HepG2 (cell line): Measurements from ENCODE around the gene LYRM9. TPM values are rescaled to one million over a fixed set of nuclear protein-coding genes. Genes with fewer than 3 reads are reported as not detected.

Source experiments
- ATAC-seq: fragments of 200-7000 bp; cut with Tn5 transposase; 3 replicates; pipeline ENCODE4 v1.9.1; 2020; ENCODE audit warnings: mild to moderate bottlenecking, moderate library complexity
- BruUV-seq: library from RNA; stranded (reverse); fragments of 400-500 nt; replicated peaks from 2 replicates; lab custom pipeline; 2021; lab: Mats Ljungman, UMichigan
- CTCF ChIA-PET: fragments of 300-600 bp; formaldehyde crosslinking; extraction: SDS; loops from one replicate; lab custom pipeline; 2021; ENCODE audit warnings: low total read pairs, inconsistent platforms, low intra/inter-chr PET ratio; lab: Yijun Ruan, JAX
- POLR2A ChIA-PET: fragments of 350-600 bp; sonication (Branson Sonifier 250); formaldehyde crosslinking; loops from one replicate; lab custom pipeline; 2020; ENCODE audit warnings: antibody characterized with exemption, inconsistent platforms; lab: Yijun Ruan, JAX
- DNase-seq: peaks from one replicate; pipeline ENCODE4 v3.0.0-alpha.2; 2015; ENCODE audit warnings: low spot score
- FAIRE-seq: peaks from 3 replicates; lab custom pipeline; 2011; peaks lifted over from hg19 to GRCh38; lab: Jason Lieb, UNC
- H2AFZ ChIP-seq: one replicate; pipeline ENCODE4 v1.6.1; 2011; ENCODE audit warnings: low read length, inconsistent platforms
- H3K27ac ChIP-seq: fragments of 300-600 bp; 3 replicates; pipeline ENCODE4 v1.8.0; 2011; ENCODE audit warnings: mixed run types, mild to moderate bottlenecking, mixed read lengths, low read length, inconsistent platforms; ENCODE audit not compliant: insufficient read depth; ENCODE audit errors: extremely low read length
- H3K27me3 ChIP-seq, 2 experiments: fragments of 200-600 bp in 1 of 2; 2 replicates in 1 of 2; 3 replicates in 1 of 2; pipeline versions ENCODE4 v1.6.0 to v1.8.0; 2011; ENCODE audit warnings: low read length in 2 of 2, mild to moderate bottlenecking in 2 of 2, moderate library complexity in 2 of 2, inconsistent platforms in 1 of 2; ENCODE audit not compliant: insufficient read depth in 2 of 2, control insufficient read depth in 1 of 2
- H3K36me3 ChIP-seq, 2 experiments: fragments of 200-600 bp in 1 of 2; replicated peaks in 1 of 2; 2 replicates in 1 of 2; 3 replicates in 1 of 2; pipeline versions ENCODE4 v1.5.1 to v1.8.0; 2011; ENCODE audit warnings: low read length in 2 of 2, inconsistent platforms in 1 of 2; ENCODE audit not compliant: insufficient read depth in 2 of 2, control insufficient read depth in 1 of 2
- H3K4me1 ChIP-seq: 2 replicates; pipeline ENCODE4 v1.5.1; 2012; ENCODE audit warnings: low read length, inconsistent platforms; ENCODE audit not compliant: insufficient read depth
- H3K4me2 ChIP-seq: 2 replicates; pipeline ENCODE4 v1.6.0; 2011; ENCODE audit warnings: low read depth, low read length, inconsistent platforms
- H3K4me3 ChIP-seq, 3 experiments: fragments of 200-600 bp in 1 of 3; sonication (generic), shearing (Covaris generic) in 1 of 3; replicated peaks in 1 of 3; 2 replicates each; pipeline ENCODE4 v1.5.1; 2011 to 2016; ENCODE audit warnings: low read length in 3 of 3, inconsistent platforms in 2 of 3, low read depth in 2 of 3, mild to moderate bottlenecking in 2 of 3, control low read depth in 1 of 3, mixed read lengths in 1 of 3; ENCODE audit not compliant: insufficient read depth in 1 of 3
- H3K79me2 ChIP-seq: one replicate; pipeline ENCODE4 v1.6.1; 2011; ENCODE audit warnings: low read length, inconsistent platforms; ENCODE audit not compliant: insufficient read depth
- H3K9ac ChIP-seq: 2 replicates; pipeline ENCODE4 v1.6.0; 2011; ENCODE audit warnings: mild to moderate bottlenecking, low read depth, low read length, inconsistent platforms; ENCODE audit not compliant: insufficient read depth
- H3K9me3 ChIP-seq: 2 replicates; pipeline ENCODE4 v1.5.1; 2012; ENCODE audit warnings: mild to moderate bottlenecking, low read length
- H4K20me1 ChIP-seq: 2 replicates; pipeline ENCODE4 v1.6.0; 2011; ENCODE audit warnings: inconsistent platforms, mild to moderate bottlenecking, low read length, moderate library complexity; ENCODE audit not compliant: insufficient read depth
- EEA1 ChIP-seq: sonication (generic); formaldehyde crosslinking; IDR thresholded peaks from 2 replicates; pipeline ENCODE4 v1.5.1; 2020; ENCODE audit warnings: mild to moderate bottlenecking, missing genetic modification reagents, borderline replicate concordance
- EED ChIP-seq: sonication (generic); formaldehyde crosslinking; IDR thresholded peaks from 2 replicates; pipeline ENCODE4 v1.5.0; 2020; ENCODE audit warnings: mild to moderate bottlenecking, missing genetic modification reagents
- ELF3 ChIP-seq: IDR thresholded peaks from 2 replicates; pipeline ENCODE4 v1.6.1; 2016; ENCODE audit warnings: missing genetic modification reagents, missing compliant biosample characterization
- FOXK1 ChIP-seq: sonication (generic); formaldehyde crosslinking; IDR thresholded peaks from 2 replicates; pipeline ENCODE4 v1.4.0; 2020; ENCODE audit warnings: low read depth, missing genetic modification reagents, borderline replicate concordance
- FOXK2 ChIP-seq: fragments of 450-650 bp; IDR thresholded peaks from 2 replicates; pipeline ENCODE4 v1.6.1; 2016
- FOXP1 ChIP-seq, 2 experiments: fragments of 450-650 bp in 1 of 2; IDR thresholded peaks; 2 replicates each; pipeline ENCODE4 v1.6.1; 2017 to 2018; ENCODE audit warnings: antibody characterized with exemption in 1 of 2
- GATAD1 ChIP-seq: IDR thresholded peaks from 2 replicates; pipeline ENCODE4 v1.6.1; 2016; ENCODE audit warnings: missing genetic modification reagents, missing compliant biosample characterization
- HMG20A ChIP-seq: IDR thresholded peaks from 2 replicates; pipeline ENCODE4 v1.6.1; 2016; ENCODE audit warnings: borderline replicate concordance
- POGZ ChIP-seq: sonication (generic); formaldehyde crosslinking; IDR thresholded peaks from 2 replicates; pipeline ENCODE4 v1.4.0; 2020; ENCODE audit warnings: mild to moderate bottlenecking, missing genetic modification reagents
- PPARG ChIP-seq: conservative IDR thresholded peaks from 2 replicates; pipeline ENCODE4 v1.6.1; 2016; ENCODE audit warnings: missing biosample characterization, missing genetic modification reagents
- RBM39 ChIP-seq: fragments of 200-400 bp; formaldehyde crosslinking; IDR thresholded peaks from one replicate; pipeline ENCODE4 v1.6.1; 2018; ENCODE audit warnings: antibody characterized with exemption, mild to moderate bottlenecking, low read depth, low read length; ENCODE audit not compliant: poor library complexity, severe bottlenecking
- SOX5 ChIP-seq: IDR thresholded peaks from 2 replicates; pipeline ENCODE4 v1.6.1; 2016; ENCODE audit warnings: borderline replicate concordance
- TCF7 ChIP-seq: sonication (generic); IDR thresholded peaks from 2 replicates; pipeline ENCODE4 v1.6.1; 2016; ENCODE audit warnings: antibody characterized with exemption, low read depth
- THAP11 ChIP-seq: IDR thresholded peaks from 2 replicates; pipeline ENCODE4 v1.6.1; 2016; ENCODE audit warnings: missing biosample characterization, missing genetic modification reagents
- ZBTB38 ChIP-seq: sonication (generic); formaldehyde crosslinking; IDR thresholded peaks from 2 replicates; pipeline ENCODE4 v1.5.1; 2020; ENCODE audit warnings: mild to moderate bottlenecking, missing genetic modification reagents
- ZMYM4 ChIP-seq: sonication (generic); formaldehyde crosslinking; IDR thresholded peaks from 2 replicates; pipeline ENCODE4 v1.8.1; 2023; ENCODE audit warnings: mild to moderate bottlenecking, missing genetic modification reagents
- ZNF329 ChIP-seq: sonication (generic); formaldehyde crosslinking; IDR thresholded peaks from 2 replicates; pipeline ENCODE4 v1.9.0; 2021; ENCODE audit warnings: low read depth, mild to moderate bottlenecking, missing genetic modification reagents
- ZNF468 ChIP-seq: sonication (generic); formaldehyde crosslinking; IDR thresholded peaks from 2 replicates; pipeline ENCODE4 v1.8.0; 2022; ENCODE audit warnings: mild to moderate bottlenecking, moderate library complexity, missing genetic modification reagents
- ZNF549 ChIP-seq: sonication (generic); formaldehyde crosslinking; IDR thresholded peaks from 2 replicates; pipeline ENCODE4 v1.5.0; 2020; ENCODE audit warnings: missing genetic modification reagents
- WGBS: methylation state at CpG from one replicate; pipeline ENCODE4 v1.1.6; 2017; ENCODE audit warnings: low lambda C conversion rate; 5-methylcytosine and 5-hydroxymethylcytosine counted together
- in situ Hi-C: cut with HindIII; loops from 2 replicates; pipeline ENCODE4 v1.10.0; 2017; ENCODE audit warnings: low pct_unique_long_range_greater_than_20kb; ENCODE audit not compliant: extremely low pct_ligation_motif_present
- intact Hi-C: fragments of 100-400 bp; cut with micrococcal nuclease; formaldehyde crosslinking; loops from one replicate; pipeline ENCODE4 v1.10.0; 2022; ENCODE audit not compliant: unreplicated experiment
- polyA plus RNA-seq, 8 experiments: library from polyadenylated mRNA; depleted of rRNA in 3 of 8; stranded (reverse) in 7 of 8; unstranded in 1 of 8; fragments of >200 nt; fragmentation: Illumina TruSeq in 4 of 8; extraction: Trizol in 4 of 8; gene quantifications; 2 replicates each; pipeline versions ENCODE4 v1.2.1 to v1.2.3, GENCODE V29; 2011 to 2016; ENCODE audit warnings: low read depth in 4 of 8, missing spikeins in 1 of 8, mixed read lengths in 1 of 8; ENCODE audit not compliant: insufficient read depth in 1 of 8
- total RNA-seq, 5 experiments: library from RNA; depleted of rRNA; stranded (reverse); fragments of >200 nt; fragmentation: Illumina TruSeq; extraction: Trizol; gene quantifications; 2 replicates each; pipeline ENCODE4 v1.2.3, GENCODE V29; 2016; ENCODE audit warnings: low read depth in 1 of 5
- TF ChIP-seq, protein P1 (sequence below): sonication (generic); formaldehyde crosslinking; IDR thresholded peaks from 2 replicates; pipeline ENCODE4 v1.4.0; 2020; ENCODE audit warnings: missing genetic modification reagents, mild to moderate bottlenecking, borderline replicate concordance

The LYRM9 gene
- total and polyA plus RNA-seq, 2 of the 13 experiments (the other 11 are each of a cell fraction or from before 2014, with no cell fraction given), result 0.24 to 0.66 TPM

DNA sequence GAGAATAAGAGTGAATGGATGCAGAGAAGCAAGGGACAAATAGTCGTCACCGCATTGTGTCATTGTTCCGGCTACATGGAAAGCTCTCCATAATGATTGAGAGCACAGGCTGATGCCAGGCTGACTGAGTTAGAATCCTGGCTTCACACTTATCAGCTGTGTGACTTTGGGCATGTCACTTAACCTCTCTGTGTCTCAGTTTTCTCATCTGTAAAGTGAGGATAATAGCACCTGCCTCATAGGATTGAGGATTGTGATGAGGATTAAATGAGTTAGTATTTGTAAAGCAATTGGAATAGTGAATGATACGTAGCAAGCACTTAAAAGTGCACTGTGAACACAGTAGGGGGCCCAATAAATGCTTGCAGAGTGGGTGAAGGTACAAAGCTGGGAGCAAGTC, 45.7 kb upstream of the LYRM9 start:
- H3K4me1 ChIP-seq, result no peaks in the 10 kb centered on the region
- no peaks in the 10 kb centered on the region for H3K79me2 ChIP-seq
- no peak for FAIRE-seq
- H3K4me3 ChIP-seq, result no peak overlapping the region
- CTCF ChIA-PET, result no interaction called here
- no peak overlapping the region for H2AFZ ChIP-seq
- no peaks in the 10 kb centered on the region; a peak in 2 of 5 replicates for H3K27me3 ChIP-seq
- WGBS, result 54% methylated on average over 4 of the region's 4 CpGs
- intact Hi-C loops, result no loop called here
- no peak overlapping the region for H3K9ac ChIP-seq
- ATAC-seq, result no peak
- no peak for DNase-seq
- no peaks in the 10 kb centered on the region for H3K36me3 ChIP-seq
- no peak overlapping the region for H3K27ac ChIP-seq
- no peaks in the 10 kb centered on the region for H3K9me3 ChIP-seq
- H4K20me1 ChIP-seq, result no peaks in the 10 kb centered on the region
- TF ChIP-seq ZNF329 (CRISPR knock-in tag) (no peak), GATAD1 (no peak), PPARG (CRISPR knock-in tag) (no peak), POGZ (CRISPR knock-in tag) (no peak), EEA1 (no peak)
- TF ChIP-seq, all 625 proteins: peak for 0
- BruUV-seq, result no TSS peak
- no peak overlapping the region for H3K4me2 ChIP-seq
- in situ Hi-C loops, result no loop called here
- POLR2A ChIA-PET, result no interaction called here

- H3K9ac ChIP-seq, result no peak overlapping the region
- BruUV-seq, result no TSS peak
- ATAC-seq, result no peak
- no peak for DNase-seq
- H3K36me3 ChIP-seq, result no peaks in the 10 kb centered on the region
- CTCF ChIA-PET, result no interaction called here
- no peaks in the 10 kb centered on the region for H3K9me3 ChIP-seq
- no peak for FAIRE-seq
- H3K4me1 ChIP-seq, result no peaks in the 10 kb centered on the region
- no peak overlapping the region for H3K4me2 ChIP-seq
- H3K79me2 ChIP-seq, result no peaks in the 10 kb centered on the region
- POLR2A ChIA-PET, result no interaction called here
- intact Hi-C loops (no loop called here), in situ Hi-C loops (no loop called here)
- no peaks in the 10 kb centered on the region; a peak in 2 of 5 replicates for H3K27me3 ChIP-seq
- no peak overlapping the region for H2AFZ ChIP-seq
- no peak overlapping the region for H3K4me3 ChIP-seq
- H3K27ac ChIP-seq, result no peak overlapping the region
- H4K20me1 ChIP-seq, result no peaks in the 10 kb centered on the region
- TF ChIP-seq THAP11, result no peak
- no peak for TF ChIP-seq ELF3 (CRISPR knock-in tag)
- TF ChIP-seq TCF7, result no peak
- TF ChIP-seq ZNF468, result no peak
- no peak for TF ChIP-seq SOX5 (CRISPR knock-in tag)
- TF ChIP-seq FOXK2, result no peak
- TF ChIP-seq FOXK1 (CRISPR knock-in tag), result no peak
- TF ChIP-seq RBM39, result no peak
- TF ChIP-seq HMG20A (CRISPR knock-in tag), result no peak
- TF ChIP-seq FOXP1 (IDR thresholded peaks at IDR 0.05), result no peak
- TF ChIP-seq FOXP1 (CRISPR knock-in tag; IDR thresholded peaks at IDR 0.05), result no peak
- TF ChIP-seq, protein P1, sequence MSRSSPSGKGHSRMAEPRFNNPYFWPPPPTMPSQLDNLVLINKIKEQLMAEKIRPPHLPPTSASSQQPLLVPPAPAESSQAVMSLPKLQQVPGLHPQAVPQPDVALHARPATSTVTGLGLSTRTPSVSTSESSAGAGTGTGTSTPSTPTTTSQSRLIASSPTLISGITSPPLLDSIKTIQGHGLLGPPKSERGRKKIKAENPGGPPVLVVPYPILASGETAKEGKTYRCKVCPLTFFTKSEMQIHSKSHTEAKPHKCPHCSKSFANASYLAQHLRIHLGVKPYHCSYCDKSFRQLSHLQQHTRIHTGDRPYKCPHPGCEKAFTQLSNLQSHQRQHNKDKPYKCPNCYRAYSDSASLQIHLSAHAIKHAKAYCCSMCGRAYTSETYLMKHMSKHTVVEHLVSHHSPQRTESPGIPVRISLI (CRISPR knock-in tag), result no peak
- no peak for TF ChIP-seq ZMYM4
- TF ChIP-seq EED (CRISPR knock-in tag), result no peak
- TF ChIP-seq ZNF549 (CRISPR knock-in tag), result no peak
- TF ChIP-seq ZBTB38, result no peak
Measured at GRCh38 chr17:27938241-27938640, 45.1 kb upstream of the LYRM9 start.
